ENCODE measurements around the gene NUP210. TPM values are rescaled to one million over a fixed set of nuclear protein-coding genes. Genes with fewer than 3 reads are reported as not detected.

The NUP210 gene
- total and polyA plus RNA-seq, 2 donors (not counting 3 experiments of a cell fraction or from before 2014, with no cell fraction given), result 0.14 to 0.84 TPM

- no peak for DNase-seq (ENCODE audit: low read depth, low spot score)
- Histone ChIP-seq H3K4me3 (replicated peaks in 1 of 3; ENCODE audit: insufficient read depth in 1 of 3, low read depth in 1 of 3, low read length in 3 of 3) (no peak overlapping the region), H3K4me1 (ENCODE audit: control insufficient read depth, extremely low read depth, insufficient read depth, low read length) (no peaks in the 10 kb centered on the region), H4K20me1 (replicated peaks; ENCODE audit: control insufficient read depth, extremely low read depth, insufficient read depth, low read length) (no peaks in the 10 kb centered on the region), H3K9me1 (replicated peaks; ENCODE audit: control insufficient read depth, extremely low read depth, insufficient read depth, low read length) (no peaks in the 10 kb centered on the region), H3K4me2 (ENCODE audit: insufficient read depth, low read length) (no peak overlapping the region), H3K27ac (ENCODE audit: insufficient read depth, low read depth, low read length) (no peak overlapping the region), H3K79me2 (ENCODE audit: control insufficient read depth, insufficient read depth, low read length) (no peaks in the 10 kb centered on the region), H3K27me3 (ENCODE audit: control insufficient read depth in 2 of 2, insufficient read depth in 2 of 2, low read length in 2 of 2) (no peaks in the 10 kb centered on the region), H2AFZ (ENCODE audit: low read depth, low read length) (no peak overlapping the region), H3K9ac (replicated peaks; ENCODE audit: extremely low read depth, insufficient read depth, low read length) (no peak overlapping the region), H3K9me3 (replicated peaks; ENCODE audit: control insufficient read depth, insufficient read depth, low read length) (no peaks in the 10 kb centered on the region), H3K36me3 (ENCODE audit: control insufficient read depth in 2 of 2, extremely low read depth in 1 of 2, insufficient read depth in 2 of 2, low read length in 2 of 2) (no peaks in the 10 kb centered on the region)
- BruUV-seq (replicated peaks), result no TSS peak
- POLR2A ChIA-PET, result no interaction called here
- CTCF ChIA-PET, result no interaction called here
- intact Hi-C loops (cut with micrococcal nuclease) (loop anchor here (5.0 kb wide), 1 partner anchor 149 kb away; no protein-coding TSS in a partner anchor), dilution Hi-C loops (cut with MboI; ENCODE audit: extremely low pct_ligation_motif_present, low sequenced_read_pairs) (no loop called here)
- TF ChIP-seq, protein P1, sequence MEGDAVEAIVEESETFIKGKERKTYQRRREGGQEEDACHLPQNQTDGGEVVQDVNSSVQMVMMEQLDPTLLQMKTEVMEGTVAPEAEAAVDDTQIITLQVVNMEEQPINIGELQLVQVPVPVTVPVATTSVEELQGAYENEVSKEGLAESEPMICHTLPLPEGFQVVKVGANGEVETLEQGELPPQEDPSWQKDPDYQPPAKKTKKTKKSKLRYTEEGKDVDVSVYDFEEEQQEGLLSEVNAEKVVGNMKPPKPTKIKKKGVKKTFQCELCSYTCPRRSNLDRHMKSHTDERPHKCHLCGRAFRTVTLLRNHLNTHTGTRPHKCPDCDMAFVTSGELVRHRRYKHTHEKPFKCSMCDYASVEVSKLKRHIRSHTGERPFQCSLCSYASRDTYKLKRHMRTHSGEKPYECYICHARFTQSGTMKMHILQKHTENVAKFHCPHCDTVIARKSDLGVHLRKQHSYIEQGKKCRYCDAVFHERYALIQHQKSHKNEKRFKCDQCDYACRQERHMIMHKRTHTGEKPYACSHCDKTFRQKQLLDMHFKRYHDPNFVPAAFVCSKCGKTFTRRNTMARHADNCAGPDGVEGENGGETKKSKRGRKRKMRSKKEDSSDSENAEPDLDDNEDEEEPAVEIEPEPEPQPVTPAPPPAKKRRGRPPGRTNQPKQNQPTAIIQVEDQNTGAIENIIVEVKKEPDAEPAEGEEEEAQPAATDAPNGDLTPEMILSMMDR (IDR thresholded peaks at IDR 0.05; ENCODE audit: extremely low read depth in 1 of 2, insufficient read depth in 1 of 2, low read depth in 1 of 2, low read length in 2 of 2), result no peak
- no peak for TF ChIP-seq EZH2 (IDR thresholded peaks at IDR 0.05; ENCODE audit: borderline replicate concordance, low read depth, low read length, severe bottlenecking)
- no peak for TF ChIP-seq POLR2A (IDR thresholded peaks at IDR 0.05; ENCODE audit: low read depth, low read length)
- TF ChIP-seq, protein P2, sequence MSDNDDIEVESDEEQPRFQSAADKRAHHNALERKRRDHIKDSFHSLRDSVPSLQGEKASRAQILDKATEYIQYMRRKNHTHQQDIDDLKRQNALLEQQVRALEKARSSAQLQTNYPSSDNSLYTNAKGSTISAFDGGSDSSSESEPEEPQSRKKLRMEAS (IDR thresholded peaks at IDR 0.05; ENCODE audit: insufficient read depth, insufficient read length), result no peak
- TF ChIP-seq GATA2 (IDR thresholded peaks at IDR 0.05; ENCODE audit: insufficient read depth, insufficient read length, low read depth, low read length), result no peak
- TF ChIP-seq POLR2AphosphoS5 (IDR thresholded peaks at IDR 0.05; ENCODE audit: insufficient read depth, low read depth, low read length), result no peak
- no peak for TF ChIP-seq MYC (IDR thresholded peaks at IDR 0.05; ENCODE audit: low read depth, low read length)
- no peak for TF ChIP-seq JUN (IDR thresholded peaks at IDR 0.05; ENCODE audit: borderline replicate concordance, insufficient read depth, insufficient read length, low read depth)
- no peak for TF ChIP-seq FOS (IDR thresholded peaks at IDR 0.05; ENCODE audit: borderline replicate concordance, insufficient read depth, low read length)
- no peak for FAIRE-seq
Observed at GRCh38 chr3:13303410-13303809, 116.7 kb downstream of the NUP210 start.

Data from endothelial cell of umbilical vein (primary cell).